Stimulated activated memory B cell treated with anti-CD40 and anti-IgM and Interleukin-4, amounts not matched to agents 10 μg/mL and 1 μg/mL and 100 μg/mL, for 72 hours (primary cell): ENCODE data around the gene TRDMT1.

Source experiments
- ATAC-seq: fragments of 150-1000 bp; cut with Tn5 transposase; 2 replicates; pipeline ENCODE4 v1.10.0; 2021
- H3K27ac Mint-ChIP-seq: one replicate; pipeline ENCODE4 v1.8.0; 2022; ENCODE audit warnings: mild to moderate bottlenecking, mixed read lengths
- H3K27me3 Mint-ChIP-seq: one replicate; pipeline ENCODE4 v1.8.0; 2022; ENCODE audit warnings: mixed read lengths
- H3K36me3 Mint-ChIP-seq: one replicate; pipeline ENCODE4 v1.8.0; 2022; ENCODE audit warnings: mixed read lengths
- H3K4me1 Mint-ChIP-seq: one replicate; pipeline ENCODE4 v1.8.0; 2022; ENCODE audit warnings: mixed read lengths
- H3K4me3 Mint-ChIP-seq: one replicate; pipeline ENCODE4 v1.8.0; 2022; ENCODE audit warnings: mild to moderate bottlenecking, moderate library complexity, mixed read lengths
- H3K9me3 Mint-ChIP-seq: one replicate; pipeline ENCODE4 v1.8.0; 2022; ENCODE audit warnings: mixed read lengths

TRDMT1 gene

DNA sequence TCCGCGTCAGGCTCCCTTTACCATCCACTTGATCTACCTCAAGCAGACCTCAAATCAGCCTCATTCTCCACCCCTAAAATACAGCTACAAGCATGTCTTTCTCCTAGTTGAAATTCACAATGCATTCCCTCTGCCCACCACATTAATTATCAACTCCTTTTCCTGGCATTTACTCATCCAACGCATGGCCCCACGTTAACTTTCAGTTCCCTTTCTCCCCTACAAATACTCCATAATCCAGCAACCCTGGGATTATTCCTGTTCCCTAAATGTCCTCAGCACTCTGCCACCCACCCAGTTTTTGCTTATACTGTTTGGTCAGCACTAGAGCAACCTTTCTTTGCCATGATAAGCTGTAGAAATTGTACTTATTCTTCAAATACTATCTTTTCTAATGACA, 20.9 kb upstream of the TRDMT1 start:
- Mint-ChIP-seq H3K36me3 (no peaks in the 10 kb centered on the region), H3K4me3 (no peak overlapping the region), H3K4me1 (peaks cover 31% of the 10 kb centered on the region), H3K9me3 (no peaks in the 10 kb centered on the region), H3K27me3 (no peaks in the 10 kb centered on the region), H3K27ac (no peak overlapping the region)
- no peak for ATAC-seq

DNA sequence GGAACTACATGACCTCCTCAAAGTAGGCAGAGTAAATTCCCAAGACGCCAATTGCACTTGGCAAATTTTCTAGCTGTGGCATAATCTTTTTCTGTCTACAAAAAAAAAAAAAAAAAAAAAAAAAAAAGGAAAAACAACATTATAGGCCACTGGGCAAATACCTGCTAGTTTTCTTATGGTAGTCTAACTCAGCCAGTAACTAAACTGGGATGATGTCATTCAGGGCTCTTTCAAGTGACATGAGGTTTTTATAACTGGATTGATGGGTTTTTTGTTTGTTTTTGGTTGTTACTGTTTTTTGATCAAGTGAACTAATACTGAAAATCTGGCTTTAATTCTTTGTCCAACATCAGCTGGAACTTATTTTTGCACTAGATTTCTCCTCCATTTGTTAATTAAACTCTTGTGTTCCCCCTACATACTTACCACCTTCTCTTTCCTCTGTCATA, 19.2 kb upstream of the TRDMT1 start:
- Mint-ChIP-seq H3K27ac (no peak overlapping the region), H3K4me1 (peaks cover 22% of the 10 kb centered on the region), H3K36me3 (no peaks in the 10 kb centered on the region), H3K27me3 (no peaks in the 10 kb centered on the region), H3K4me3 (no peak overlapping the region), H3K9me3 (no peaks in the 10 kb centered on the region)
- no peak for ATAC-seq

DNA sequence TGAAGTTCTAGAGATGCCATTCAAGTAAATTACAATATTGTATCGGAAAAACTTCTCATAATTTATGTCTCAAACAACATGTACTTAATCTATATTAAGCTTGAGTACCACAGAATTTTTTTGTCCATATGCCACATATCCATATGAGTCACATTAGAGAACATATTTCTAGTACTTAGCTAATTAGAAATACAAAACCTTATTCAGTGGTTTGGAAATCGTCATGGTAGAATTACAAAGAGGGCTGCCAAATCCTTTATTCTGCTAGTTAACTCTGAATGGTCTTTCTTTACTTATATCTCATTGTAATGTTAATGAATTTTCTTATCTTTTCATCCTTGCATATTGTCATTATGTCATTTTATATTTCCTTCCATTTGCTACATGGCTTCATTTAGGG, 17.6 kb upstream of the TRDMT1 start:
- no peak for ATAC-seq
- Mint-ChIP-seq H3K4me1 (peaks cover 22% of the 10 kb centered on the region), H3K27ac (no peak overlapping the region), H3K27me3 (no peaks in the 10 kb centered on the region), H3K9me3 (no peaks in the 10 kb centered on the region), H3K4me3 (no peak overlapping the region), H3K36me3 (no peaks in the 10 kb centered on the region)

DNA sequence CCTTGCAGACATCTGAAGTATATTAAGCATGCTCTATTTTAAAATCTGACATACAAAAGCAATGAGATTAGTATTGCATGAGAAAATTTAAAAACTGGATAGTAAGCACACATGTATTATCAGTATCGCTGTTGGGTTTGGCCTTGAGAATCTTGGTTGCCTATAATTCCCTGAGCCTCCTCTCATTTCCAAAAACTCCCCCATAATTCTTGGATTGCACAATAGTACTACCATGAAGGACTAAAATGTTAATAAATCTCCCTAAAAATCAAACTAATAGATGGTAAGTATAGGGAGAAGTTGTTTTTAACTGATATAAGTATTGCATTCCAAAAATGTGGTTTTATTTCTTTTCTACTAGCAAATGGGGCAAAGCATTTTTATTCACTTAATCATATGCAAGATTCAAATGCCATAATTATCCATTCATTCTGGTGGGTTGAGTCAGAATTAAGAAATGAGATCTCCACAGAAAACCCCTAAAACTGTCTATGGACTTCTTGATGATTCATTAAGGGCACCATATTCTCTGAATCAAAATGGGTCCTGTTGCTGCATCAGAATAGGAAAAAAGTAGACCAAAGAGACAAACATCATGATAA, 16.3 kb upstream of the TRDMT1 start:
- H3K27ac Mint-ChIP-seq: peak overlapping the region; percentile 89
- H3K4me3 Mint-ChIP-seq: no peak overlapping the region
- H3K9me3 Mint-ChIP-seq: no peaks in the 10 kb centered on the region
- peaks cover 2% of the 10 kb centered on the region for H3K36me3 Mint-ChIP-seq
- peaks cover 22% of the 10 kb centered on the region for H3K4me1 Mint-ChIP-seq
- no peaks in the 10 kb centered on the region for H3K27me3 Mint-ChIP-seq
- ATAC-seq: no peak

DNA sequence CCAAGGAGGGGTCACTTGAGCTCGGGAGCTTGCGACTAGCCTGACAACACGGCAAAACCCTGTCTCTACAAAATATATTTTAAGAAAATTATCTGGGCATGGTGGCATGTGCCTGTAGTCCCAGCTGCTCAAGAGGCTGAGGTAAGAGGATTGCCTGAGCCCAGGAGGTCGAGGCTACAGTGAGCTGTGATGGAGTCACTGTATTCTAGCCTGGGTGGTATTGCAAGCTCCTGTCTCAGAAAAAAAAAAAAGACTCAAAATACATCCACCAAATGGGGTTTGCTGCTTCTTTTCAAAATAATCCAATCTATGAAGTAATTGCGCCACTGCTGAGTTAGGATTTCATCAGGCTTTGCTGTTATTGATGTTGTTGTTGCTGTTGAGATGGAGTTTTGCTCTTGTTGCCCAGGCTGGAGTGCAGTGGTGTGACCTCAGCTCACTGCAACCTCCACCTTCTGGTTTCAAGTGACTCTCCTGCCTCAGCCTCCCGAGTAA, 15.5 kb upstream of the TRDMT1 start:
- Mint-ChIP-seq H3K36me3 (peaks cover 6% of the 10 kb centered on the region), H3K4me3 (no peak overlapping the region), H3K4me1 (peaks cover 15% of the 10 kb centered on the region), H3K9me3 (no peaks in the 10 kb centered on the region), H3K27ac (peak overlapping the region; percentile 89), H3K27me3 (no peaks in the 10 kb centered on the region)
- ATAC-seq: no peak

DNA sequence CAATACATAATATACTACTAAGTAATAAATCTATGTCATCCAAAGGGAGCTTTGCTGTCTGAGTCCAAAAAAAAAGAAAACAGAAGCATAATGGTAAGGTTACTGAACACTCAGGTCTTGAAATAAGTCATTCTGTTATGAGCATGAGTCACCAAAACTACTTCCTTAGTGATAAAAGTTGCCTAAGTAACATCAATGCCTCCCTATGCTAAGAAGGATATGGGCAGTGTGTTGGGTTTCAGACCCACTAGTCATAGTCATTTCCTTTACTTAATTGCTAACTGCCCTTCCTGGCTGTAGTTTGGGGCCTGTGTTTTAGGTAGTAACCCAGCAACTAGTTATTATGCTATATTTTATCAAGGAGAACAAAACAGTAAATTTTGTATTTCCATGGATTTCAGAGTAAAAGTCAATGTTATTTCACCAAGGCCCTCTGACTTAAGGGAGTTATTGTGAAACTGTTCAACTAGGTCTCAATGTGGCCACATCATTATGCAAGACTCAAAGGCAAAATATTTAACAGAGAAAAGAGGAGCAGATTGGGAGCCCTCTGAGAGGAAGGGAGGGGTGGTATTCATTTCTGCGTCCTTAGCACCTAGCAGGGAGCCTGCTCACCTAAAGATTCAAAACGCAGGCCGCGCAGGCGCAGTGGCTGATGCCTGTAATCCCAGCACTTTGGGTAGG, 14.9 kb upstream of the TRDMT1 start:
- Mint-ChIP-seq H3K4me1 (peaks cover 14% of the 10 kb centered on the region), H3K9me3 (no peaks in the 10 kb centered on the region), H3K36me3 (peaks cover 6% of the 10 kb centered on the region), H3K27me3 (no peaks in the 10 kb centered on the region), H3K27ac (peak overlapping the region; percentile 89), H3K4me3 (no peak overlapping the region)
- ATAC-seq: peak; percentile 99

DNA sequence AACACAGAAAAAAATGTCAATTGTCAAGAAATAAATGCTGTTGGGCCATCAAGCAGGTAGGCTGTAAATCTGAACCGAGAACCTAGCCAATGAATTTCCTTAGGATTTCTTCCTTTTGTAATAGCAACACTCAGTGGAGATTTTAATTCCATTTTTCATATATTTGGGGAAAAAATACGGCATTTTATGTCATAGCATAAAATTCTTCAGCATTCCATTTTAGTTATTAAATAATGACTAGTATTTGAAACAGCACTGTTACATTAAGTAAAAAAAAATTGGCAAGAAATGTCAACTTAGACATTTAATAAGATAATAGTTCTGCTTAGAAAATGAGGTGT, 14.3 kb upstream of the TRDMT1 start:
- no peaks in the 10 kb centered on the region for H3K9me3 Mint-ChIP-seq
- peaks cover 14% of the 10 kb centered on the region for H3K4me1 Mint-ChIP-seq
- H3K27ac Mint-ChIP-seq: peak overlapping the region; percentile 89
- no peaks in the 10 kb centered on the region for H3K27me3 Mint-ChIP-seq
- H3K4me3 Mint-ChIP-seq: no peak overlapping the region
- peaks cover 6% of the 10 kb centered on the region for H3K36me3 Mint-ChIP-seq
- ATAC-seq: no peak

DNA sequence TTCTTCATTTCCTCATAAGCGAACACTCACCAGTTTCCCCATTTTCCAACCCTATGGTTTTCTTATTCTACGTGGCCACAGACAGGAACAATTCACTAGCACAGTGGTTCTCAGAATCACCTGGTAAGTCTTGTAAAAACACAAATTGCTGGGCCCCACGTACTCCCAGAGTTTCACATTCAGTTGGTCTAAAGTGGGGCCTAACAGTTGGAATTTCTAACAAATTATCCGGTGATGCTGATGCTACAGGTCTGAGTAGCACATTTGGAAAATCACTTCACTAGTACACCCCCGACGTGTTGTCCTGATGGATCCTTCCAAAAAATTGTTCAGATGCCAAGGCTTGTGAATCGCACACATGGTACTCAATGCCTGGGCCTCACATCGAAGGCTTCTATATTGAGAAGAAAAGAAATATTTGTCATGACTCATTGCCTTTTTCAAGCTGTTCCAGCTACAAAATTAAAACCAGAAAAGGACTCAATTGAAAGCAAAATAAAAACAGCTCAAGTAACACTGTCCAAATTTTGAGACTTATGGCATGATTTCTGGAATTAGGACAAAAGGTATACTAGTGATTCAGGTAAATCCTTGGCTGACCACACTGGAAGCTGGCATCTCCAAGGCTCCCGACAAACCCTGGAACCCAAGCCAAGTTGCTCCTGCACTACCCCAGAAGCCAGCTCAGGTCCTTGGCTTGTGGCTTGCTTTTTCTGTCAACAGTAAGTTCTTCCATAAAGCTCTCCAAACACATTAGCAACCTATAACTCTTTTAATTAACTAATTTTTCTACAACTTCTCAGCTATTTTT, 13.7 kb upstream of the TRDMT1 start:
- Mint-ChIP-seq H3K36me3 (peaks cover 6% of the 10 kb centered on the region), H3K4me3 (no peak overlapping the region), H3K27me3 (no peaks in the 10 kb centered on the region), H3K4me1 (peaks cover 14% of the 10 kb centered on the region), H3K27ac (peak overlapping the region; percentile 35), H3K9me3 (no peaks in the 10 kb centered on the region)
- ATAC-seq: no peak

DNA sequence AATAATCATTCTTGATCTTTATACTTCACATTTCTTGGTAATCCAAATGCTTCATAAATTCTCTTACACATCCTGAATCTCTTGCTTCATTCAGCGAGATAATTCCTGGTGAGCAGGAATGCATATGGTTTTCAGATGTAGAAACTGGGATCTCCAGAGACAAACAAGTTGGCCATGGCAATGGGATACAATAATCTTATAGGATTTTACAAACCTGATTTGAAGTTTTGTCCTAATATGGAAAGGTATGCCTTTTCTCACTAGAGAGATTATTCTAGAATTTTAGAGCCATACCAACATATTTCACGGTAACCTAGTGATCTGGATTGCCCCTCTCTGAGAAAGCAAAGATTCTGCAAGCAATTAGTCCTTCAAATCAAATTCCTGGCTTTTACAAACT, 13.1 kb upstream of the TRDMT1 start:
- peak overlapping the region; percentile 35 for H3K27ac Mint-ChIP-seq
- H3K36me3 Mint-ChIP-seq: peaks cover 6% of the 10 kb centered on the region
- H3K27me3 Mint-ChIP-seq: no peaks in the 10 kb centered on the region
- H3K4me3 Mint-ChIP-seq: no peak overlapping the region
- peaks cover 14% of the 10 kb centered on the region for H3K4me1 Mint-ChIP-seq
- no peaks in the 10 kb centered on the region for H3K9me3 Mint-ChIP-seq
- ATAC-seq: no peak

DNA sequence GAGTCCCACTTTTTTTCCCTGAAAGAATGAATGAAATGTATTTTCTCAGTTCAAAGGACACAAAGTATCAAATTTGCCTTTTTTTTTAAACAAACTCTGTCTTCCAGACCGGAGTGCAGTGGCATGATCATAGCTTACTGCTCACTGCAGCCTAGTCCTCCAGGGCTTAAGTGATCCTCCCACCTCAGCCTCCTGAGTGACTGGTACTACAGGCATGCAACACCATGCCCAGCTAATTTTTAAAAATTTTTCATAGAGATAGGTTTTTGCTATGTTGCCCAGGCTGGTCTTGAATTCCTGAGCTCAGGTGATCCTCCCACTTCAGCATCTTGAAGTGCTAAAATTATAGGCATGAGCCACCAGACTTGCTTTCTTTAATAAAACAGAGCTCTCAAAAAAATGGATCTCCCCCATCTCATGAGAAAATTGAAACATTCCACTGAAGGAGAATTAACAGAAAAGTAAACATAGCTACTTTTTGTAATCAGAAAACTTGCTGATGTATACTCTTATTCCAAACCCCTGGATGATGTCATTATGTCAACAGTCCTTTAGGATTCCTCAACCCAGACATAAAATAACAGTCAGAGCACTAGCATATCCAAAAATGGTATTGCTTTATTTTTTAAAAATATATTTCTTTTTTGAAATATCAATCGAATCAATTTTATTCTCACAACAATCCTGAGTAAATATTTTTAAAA, 12.3 kb upstream of the TRDMT1 start:
- no peaks in the 10 kb centered on the region for H3K27me3 Mint-ChIP-seq
- no peak for ATAC-seq
- peaks cover 6% of the 10 kb centered on the region for H3K36me3 Mint-ChIP-seq
- H3K27ac Mint-ChIP-seq: no peak overlapping the region
- H3K4me3 Mint-ChIP-seq: no peak overlapping the region
- H3K4me1 Mint-ChIP-seq: peaks cover 14% of the 10 kb centered on the region
- no peaks in the 10 kb centered on the region for H3K9me3 Mint-ChIP-seq

DNA sequence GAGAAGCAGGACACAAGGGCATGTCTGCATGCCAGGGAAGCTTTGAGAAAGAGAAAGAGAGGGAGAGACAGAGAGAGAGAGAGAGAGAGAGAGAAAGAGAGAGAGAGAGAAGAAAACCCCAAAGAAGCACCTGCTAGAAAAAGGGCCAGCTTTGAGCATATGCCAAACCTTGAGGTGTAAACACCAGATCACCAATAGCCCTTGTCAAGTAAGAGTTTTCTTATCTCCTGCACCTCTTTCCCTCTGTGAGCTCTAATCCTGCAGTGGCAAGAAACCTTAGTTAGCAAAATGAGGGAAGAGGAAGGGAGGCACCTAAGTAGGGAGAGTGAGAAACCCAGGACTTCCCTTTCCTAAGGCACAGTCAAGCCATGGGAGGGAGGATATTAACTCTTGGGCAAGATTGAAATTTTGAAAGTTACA, 11.3 kb upstream of the TRDMT1 start:
- ATAC-seq: no peak
- Mint-ChIP-seq H3K27ac (no peak overlapping the region), H3K4me3 (no peak overlapping the region)

DNA sequence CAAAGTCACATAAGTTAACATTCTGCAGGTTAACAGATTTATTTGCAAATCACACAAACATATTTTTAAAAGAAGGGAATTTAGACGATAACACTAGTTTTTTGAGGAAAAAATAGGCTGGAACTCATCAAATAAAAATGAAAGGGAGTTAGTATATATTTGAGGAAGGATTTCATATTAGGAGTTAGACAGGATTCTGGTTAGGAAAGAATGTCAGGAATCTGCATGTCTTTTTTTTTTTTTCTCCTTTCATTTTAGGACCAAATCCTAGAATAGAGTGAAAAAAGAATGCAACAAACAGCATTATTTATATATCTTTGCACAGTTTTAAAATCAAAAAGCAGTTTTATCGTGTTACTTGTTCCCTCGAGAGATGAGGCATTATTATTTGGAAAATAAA, 8.9 kb upstream of the TRDMT1 start:
- no peak for ATAC-seq
- Mint-ChIP-seq H3K36me3 (peaks cover 6% of the 10 kb centered on the region), H3K4me3 (no peak overlapping the region), H3K27ac (no peak overlapping the region), H3K4me1 (peaks cover 8% of the 10 kb centered on the region), H3K9me3 (no peaks in the 10 kb centered on the region), H3K27me3 (no peaks in the 10 kb centered on the region)

More for the DNA sequence above, 11.3 kb upstream of the TRDMT1 start:
- H3K36me3 Mint-ChIP-seq: peaks cover 6% of the 10 kb centered on the region
- peaks cover 13% of the 10 kb centered on the region for H3K4me1 Mint-ChIP-seq
- no peaks in the 10 kb centered on the region for H3K9me3 Mint-ChIP-seq
- no peaks in the 10 kb centered on the region for H3K27me3 Mint-ChIP-seq

DNA sequence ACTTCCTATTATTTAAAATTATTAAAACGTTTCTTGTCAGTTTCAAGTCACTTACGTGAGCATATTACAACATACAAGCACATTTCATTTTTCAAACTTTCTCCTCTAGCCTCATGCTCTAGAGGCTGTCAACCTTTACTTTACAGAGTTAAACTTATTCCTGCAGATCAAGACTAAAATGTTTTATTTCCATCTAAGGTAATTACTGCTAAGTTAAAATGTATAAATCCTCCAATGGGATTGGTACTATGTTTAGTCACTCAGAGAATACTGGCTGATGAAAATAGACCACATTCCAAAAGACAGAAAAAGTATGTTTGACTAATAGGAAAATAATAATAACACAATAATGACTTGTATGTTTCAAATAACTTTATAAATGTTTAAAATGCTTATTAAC, 8.4 kb upstream of the TRDMT1 start:
- H3K27ac Mint-ChIP-seq: no peak overlapping the region
- H3K4me1 Mint-ChIP-seq: peaks cover 8% of the 10 kb centered on the region
- H3K4me3 Mint-ChIP-seq: no peak overlapping the region
- H3K27me3 Mint-ChIP-seq: no peaks in the 10 kb centered on the region
- peaks cover 6% of the 10 kb centered on the region for H3K36me3 Mint-ChIP-seq
- no peak for ATAC-seq
- H3K9me3 Mint-ChIP-seq: no peaks in the 10 kb centered on the region

DNA sequence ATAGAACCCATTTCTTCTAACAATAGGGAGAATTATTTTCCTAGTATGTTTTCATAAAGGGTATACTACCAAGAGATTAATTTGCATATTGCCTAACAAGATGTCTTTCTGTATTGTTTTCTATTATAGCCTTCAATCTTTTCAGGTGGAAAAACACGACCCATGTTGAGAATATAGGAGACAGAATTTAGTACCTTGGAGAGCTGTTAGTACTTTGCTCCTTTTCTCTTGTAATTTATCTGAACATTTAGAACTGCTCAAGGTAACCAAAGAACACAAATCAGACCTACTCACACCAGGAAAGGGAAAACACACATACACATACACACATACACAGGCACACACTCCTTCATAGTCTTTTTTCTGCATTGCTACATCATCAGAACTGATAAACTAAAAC, 7.8 kb upstream of the TRDMT1 start:
- no peak for ATAC-seq
- H3K27ac Mint-ChIP-seq: no peak overlapping the region
- H3K4me1 Mint-ChIP-seq: peaks cover 8% of the 10 kb centered on the region

DNA sequence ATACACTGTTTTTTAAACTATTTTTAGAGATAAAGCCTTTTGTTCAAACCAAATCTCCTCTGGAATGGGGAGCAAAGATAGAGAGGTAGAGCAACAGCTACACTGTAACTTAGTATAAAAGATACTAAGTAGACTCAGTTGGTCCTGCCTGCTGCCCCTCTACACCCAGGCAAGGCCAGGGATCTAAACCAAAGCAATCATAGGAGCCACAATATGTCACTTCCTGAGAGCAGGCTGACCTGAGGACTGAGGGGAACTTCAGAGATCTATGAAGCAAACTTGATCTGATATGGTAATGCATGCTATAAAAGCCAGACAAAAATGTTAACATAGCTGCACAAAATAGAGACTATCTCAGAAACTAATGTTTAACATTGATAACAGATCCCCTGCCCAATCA, 7.0 kb upstream of the TRDMT1 start:
- no peak overlapping the region for H3K27ac Mint-ChIP-seq
- ATAC-seq: no peak
- peaks cover 8% of the 10 kb centered on the region for H3K4me1 Mint-ChIP-seq
- H3K9me3 Mint-ChIP-seq: no peaks in the 10 kb centered on the region
- peaks cover 6% of the 10 kb centered on the region for H3K36me3 Mint-ChIP-seq
- H3K4me3 Mint-ChIP-seq: no peak overlapping the region
- no peaks in the 10 kb centered on the region for H3K27me3 Mint-ChIP-seq

More for the DNA sequence above, 7.8 kb upstream of the TRDMT1 start:
- Mint-ChIP-seq H3K27me3 (no peaks in the 10 kb centered on the region), H3K4me3 (no peak overlapping the region), H3K36me3 (peaks cover 6% of the 10 kb centered on the region), H3K9me3 (no peaks in the 10 kb centered on the region)
